ENCODE data around the gene MCRIP1. TPM values are rescaled to one million over a fixed set of nuclear protein-coding genes. Genes with fewer than 3 reads are reported as not detected.
A peak's percentile ranks its signal among the peaks of the same experiment; 100 is the strongest.

The MCRIP1 gene
- total and polyA plus RNA-seq, 2 of the 13 experiments (the other 11 are each of a cell fraction or from before 2014, with no cell fraction given) = 79.7 to 84.9 TPM

- TF ChIP-seq TEAD2 (CRISPR knock-in tag; IDR thresholded peaks at IDR 0.05) = no peak
- TF ChIP-seq ZNF547 (CRISPR knock-in tag; IDR thresholded peaks at IDR 0.05) = peak; percentile 37; the same call in 1 of the 2 replicates
- TF ChIP-seq EHMT2 (IDR thresholded peaks at IDR 0.05; ENCODE audit: borderline replicate concordance, low read depth, low read length) = no peak
- TF ChIP-seq SIN3A (IDR thresholded peaks at IDR 0.05; ENCODE audit: borderline replicate concordance, low read depth, low read length) = no peak
- no peak for TF ChIP-seq GMEB1 (CRISPR knock-in tag; IDR thresholded peaks at IDR 0.05; ENCODE audit: borderline replicate concordance)
- TF ChIP-seq ZNF142 (CRISPR knock-in tag; IDR thresholded peaks at IDR 0.05) = peak; percentile 50; the same call in 1 of the 2 replicates
- TF ChIP-seq GABPB1 (CRISPR knock-in tag; IDR thresholded peaks at IDR 0.05) = peak; percentile 71; the same call in 1 of the 2 replicates
- no peak; the same call in 1 of the 2 replicates for TF ChIP-seq HDAC1 (CRISPR knock-in tag; IDR thresholded peaks at IDR 0.05)
- TF ChIP-seq HNRNPL (IDR thresholded peaks at IDR 0.05; ENCODE audit: low read depth, low read length) = peak; percentile 47; the same call in 1 of the 2 replicates
- TF ChIP-seq TP53 (CRISPR knock-in tag; conservative IDR thresholded peaks at IDR 0.05) = no peak
- TF ChIP-seq ELF3 (CRISPR knock-in tag; IDR thresholded peaks at IDR 0.05) = peak; percentile 32; the same call in 1 of the 2 replicates
- no peak; the same call in 1 of the 2 replicates for TF ChIP-seq NRL (CRISPR knock-in tag; IDR thresholded peaks at IDR 0.05; ENCODE audit: borderline replicate concordance)
- TF ChIP-seq ZNF644 (CRISPR knock-in tag; IDR thresholded peaks at IDR 0.05; ENCODE audit: low read depth) = no peak
- TF ChIP-seq ZHX1 (CRISPR knock-in tag; IDR thresholded peaks at IDR 0.05; ENCODE audit: low read depth) = no peak
- TF ChIP-seq ZNF253 (CRISPR knock-in tag; IDR thresholded peaks at IDR 0.05; ENCODE audit: borderline replicate concordance) = peak; percentile 64; the same call in 1 of the 2 replicates
- peak; percentile 61; the same call in 1 of the 2 replicates for TF ChIP-seq KDM3A (CRISPR knock-in tag; IDR thresholded peaks at IDR 0.05; ENCODE audit: low read depth)
- no peak for TF ChIP-seq ZNF10 (CRISPR knock-in tag; IDR thresholded peaks at IDR 0.05; ENCODE audit: borderline replicate concordance, low read depth)
- no peak; the same call in 1 of the 2 replicates for TF ChIP-seq ZNF576 (CRISPR knock-in tag; IDR thresholded peaks at IDR 0.05)
Observed at GRCh38 chr17:81869221-81870130, 36.4 kb upstream of the MCRIP1 start (continued).
